ENCODE measurements around the gene TTC13. TPM values are rescaled to one million over a fixed set of nuclear protein-coding genes. Genes with fewer than 3 reads are reported as not detected.

The TTC13 gene
- total and polyA plus RNA-seq, 10 donors = 16.2 to 86.6 (median 38.8) TPM

DNA sequence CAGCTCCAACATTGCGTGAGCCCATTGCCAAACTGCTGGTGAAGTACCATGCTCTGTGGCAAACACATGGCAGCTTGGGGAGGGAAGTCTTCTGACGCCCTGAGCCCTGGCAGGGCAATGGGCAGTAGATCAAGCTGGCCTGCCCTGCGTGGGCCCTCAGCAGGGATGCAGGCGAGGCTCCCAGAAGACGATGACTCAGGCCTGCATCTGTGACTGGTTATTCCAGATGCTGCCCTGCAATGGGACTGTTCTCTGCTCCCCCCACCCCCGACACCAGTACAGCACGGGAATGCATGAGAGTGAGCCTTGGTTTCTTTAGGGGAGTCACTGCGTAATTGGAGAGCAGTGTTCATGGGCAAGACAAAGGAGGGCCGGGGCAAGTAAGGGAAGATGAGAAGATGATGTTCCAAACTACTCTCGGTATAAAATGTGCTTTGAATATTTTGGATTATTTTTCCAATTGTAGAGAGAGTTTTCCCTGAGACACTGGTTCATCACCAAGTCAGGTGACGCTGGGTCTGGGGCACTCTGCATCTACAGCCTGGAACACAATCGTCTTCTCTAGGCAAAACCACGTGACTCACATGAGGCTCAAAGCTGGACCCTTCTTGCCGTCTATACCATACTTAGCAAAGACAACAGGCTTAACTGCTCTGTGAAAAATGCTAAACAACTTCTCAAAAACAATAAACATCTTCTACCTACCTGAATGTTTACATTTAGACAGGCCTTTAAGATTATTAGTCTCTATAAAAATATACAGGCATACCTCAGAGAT lies 101.3 kb downstream of the TTC13 start:
- DNase-seq = no peak
- Histone ChIP-seq H3K36me3 (no peaks in the 10 kb centered on the region), H3K27ac (no peak overlapping the region), H3K4me3 (no peak overlapping the region), H3K9me3 (no peaks in the 10 kb centered on the region), H3K4me1 (no peaks in the 10 kb centered on the region), H3K27me3 (replicated peaks in 1 of 7) (peaks cover 0 to 68% (median 9%) of the 10 kb centered on the region in 7 donors)
- WGBS, 5 donors = 87 to 91% (median 88%) methylated on average over 10 to 14 of the region's 14 CpGs
- intact Hi-C loops (cut with DNase I; ENCODE audit: low total_unique reads) = no loop called here
- TF ChIP-seq POLR2A (IDR thresholded peaks at IDR 0.05) = no peak
- no peak for TF ChIP-seq CTCF (IDR thresholded peaks at IDR 0.05 in 8 of 11, conservative IDR thresholded peaks at IDR 0.05 in 3 of 11)
- TF ChIP-seq POLR2AphosphoS5 (IDR thresholded peaks at IDR 0.05) = no peak

- H3K9me3 ChIP-seq = no peaks in the 10 kb centered on the region
- intact Hi-C loops (cut with DNase I; ENCODE audit: low total_unique reads) = no loop called here
- H3K4me3 ChIP-seq = no peak overlapping the region
- no peaks in the 10 kb centered on the region for H3K36me3 ChIP-seq
- WGBS, 5 donors = 75 to 91% (median 85%) methylated on average over 6 of the region's 6 CpGs
- H3K27me3 ChIP-seq (replicated peaks in 1 of 7) = peaks cover 0 to 64% (median 9%) of the 10 kb centered on the region in 7 donors
- TF ChIP-seq POLR2AphosphoS5 (IDR thresholded peaks at IDR 0.05) (no peak), POLR2A (IDR thresholded peaks at IDR 0.05) (no peak), CTCF (IDR thresholded peaks at IDR 0.05 in 8 of 11, conservative IDR thresholded peaks at IDR 0.05 in 3 of 11) (no peak)
- no peaks in the 10 kb centered on the region for H3K4me1 ChIP-seq
- no peak overlapping the region for H3K27ac ChIP-seq
- DNase-seq = no peak
Observed at GRCh38 chr1:230876660-230877059, 102.0 kb downstream of the TTC13 start.

GRCh38 chr1:230875370-230875769 lies 103.3 kb downstream of the TTC13 start:
- no peak for DNase-seq
- TF ChIP-seq CTCF (IDR thresholded peaks at IDR 0.05 in 8 of 11, conservative IDR thresholded peaks at IDR 0.05 in 3 of 11) (no peak), POLR2AphosphoS5 (IDR thresholded peaks at IDR 0.05) (no peak), POLR2A (IDR thresholded peaks at IDR 0.05) (no peak)
- Histone ChIP-seq H3K4me3 (no peak overlapping the region), H3K9me3 (no peaks in the 10 kb centered on the region), H3K36me3 (no peaks in the 10 kb centered on the region), H3K27me3 (replicated peaks in 1 of 7) (peaks cover 0 to 60% (median 3%) of the 10 kb centered on the region in 7 donors), H3K27ac (no peak overlapping the region), H3K4me1 (no peaks in the 10 kb centered on the region)
- WGBS, 5 donors = 86 to 95% (median 88%) methylated on average over 8 of the region's 8 CpGs
- intact Hi-C loops (cut with DNase I; ENCODE audit: low total_unique reads) = no loop called here

GRCh38 chr1:230870916-230871315 lies 107.7 kb downstream of the TTC13 start:
- Histone ChIP-seq H3K27ac (no peak overlapping the region), H3K36me3 (no peaks in the 10 kb centered on the region), H3K4me1 (peaks cover 0 to 31% (median 18%) of the 10 kb centered on the region in 6 donors), H3K4me3 (no peak overlapping the region), H3K27me3 (replicated peaks in 1 of 7) (peaks cover 0 to 65% (median 0%) of the 10 kb centered on the region in 7 donors), H3K9me3 (no peaks in the 10 kb centered on the region)
- TF ChIP-seq CTCF (IDR thresholded peaks at IDR 0.05 in 8 of 11, conservative IDR thresholded peaks at IDR 0.05 in 3 of 11) = no peak
- no peak for TF ChIP-seq POLR2AphosphoS5 (IDR thresholded peaks at IDR 0.05)
- no peak for TF ChIP-seq POLR2A (IDR thresholded peaks at IDR 0.05)
- DNase-seq = no peak
- intact Hi-C loops (cut with DNase I; ENCODE audit: low total_unique reads) = no loop called here
- WGBS, 5 donors = 96 to 97% (median 96%) methylated on average over 4 of the region's 4 CpGs

Data from spleen (tissue), 11 donors.